ENCODE measurements around the gene PPCDC.

Gene PPCDC

GRCh38 chr15:74997543-74997942 is 25.8 kb upstream of the PPCDC start:
- TF ChIP-seq PKNOX1 (IDR thresholded peaks at IDR 0.05), result no peak
- TF ChIP-seq FOXM1 (IDR thresholded peaks at IDR 0.05; ENCODE audit: borderline replicate concordance), result no peak
- no peak for TF ChIP-seq LEF1 (IDR thresholded peaks at IDR 0.05; ENCODE audit: borderline replicate concordance)
- no peak for TF ChIP-seq TARDBP (IDR thresholded peaks at IDR 0.05)
- no peak for TF ChIP-seq SP1 (IDR thresholded peaks at IDR 0.05)
- no peak for TF ChIP-seq FOXA1 (IDR thresholded peaks at IDR 0.05)
- no peak for TF ChIP-seq L3MBTL2 (conservative IDR thresholded peaks at IDR 0.05)
- ChIA-PET POLR2A (interaction anchor here (0.9 kb wide), 1 partner anchor 59 kb away, joined by 3 read pairs; the partner anchor contains the start of gene COX5A), CTCF (no interaction called here)
- DNase-seq (ENCODE audit: extremely low spot score), result no peak

GRCh38 chr15:75001310-75001709 is 22.1 kb upstream of the PPCDC start:
- no peak for DNase-seq (ENCODE audit: extremely low spot score)
- no peak for TF ChIP-seq PKNOX1 (IDR thresholded peaks at IDR 0.05)
- no peak for TF ChIP-seq ARNT (IDR thresholded peaks at IDR 0.05)
- TF ChIP-seq HDGF (IDR thresholded peaks at IDR 0.05; ENCODE audit: borderline replicate concordance), result no peak
- TF ChIP-seq SUZ12 (IDR thresholded peaks at IDR 0.05), result no peak
- no peak for TF ChIP-seq L3MBTL2 (conservative IDR thresholded peaks at IDR 0.05)
- TF ChIP-seq TARDBP (IDR thresholded peaks at IDR 0.05), result no peak
- TF ChIP-seq ZNF384 (IDR thresholded peaks at IDR 0.05), result no peak
- TF ChIP-seq ELF4 (IDR thresholded peaks at IDR 0.05), result no peak
- no peak for TF ChIP-seq LEF1 (IDR thresholded peaks at IDR 0.05; ENCODE audit: borderline replicate concordance)
- no peak for TF ChIP-seq NFRKB (IDR thresholded peaks at IDR 0.05)
- TF ChIP-seq BHLHE40 (IDR thresholded peaks at IDR 0.05; ENCODE audit: borderline replicate concordance), result no peak
- ChIA-PET POLR2A (interaction anchor here (1.2 to 2.0 kb wide), 2 partner anchors 10 to 22 kb away, joined by 3 to 8 read pairs; partner anchors contain the start of gene PPCDC), CTCF (no interaction called here)

GRCh38 chr15:75002398-75002797 is 21.0 kb upstream of the PPCDC start:
- TF ChIP-seq FOXM1 (IDR thresholded peaks at IDR 0.05; ENCODE audit: borderline replicate concordance), result no peak
- DNase-seq (ENCODE audit: extremely low spot score), result no peak
- POLR2A ChIA-PET, result interaction anchor here (1.2 kb wide), 1 partner anchor 9 kb away, joined by 3 read pairs; no protein-coding TSS in a partner anchor
- CTCF ChIA-PET, result no interaction called here

- POLR2A ChIA-PET, result interaction anchor here (0.6 kb wide), 2 partner anchors 11 to 68 kb away, joined by 3 read pairs; no protein-coding TSS in a partner anchor
- DNase-seq (ENCODE audit: extremely low spot score), result no peak
- no peak for TF ChIP-seq FOXA1 (IDR thresholded peaks at IDR 0.05)
- CTCF ChIA-PET, result no interaction called here
Measured at GRCh38 chr15:75007216-75007615, 16.2 kb upstream of the PPCDC start.

GRCh38 chr15:75008221-75008625 is 15.2 kb upstream of the PPCDC start:
- POLR2A ChIA-PET, result no interaction called here
- CTCF ChIA-PET, result no interaction called here
- no peak for TF ChIP-seq FOXM1 (IDR thresholded peaks at IDR 0.05; ENCODE audit: borderline replicate concordance)
- TF ChIP-seq FOXA1 (IDR thresholded peaks at IDR 0.05), result no peak
- no peak for TF ChIP-seq SP1 (IDR thresholded peaks at IDR 0.05)
- no peak for TF ChIP-seq TARDBP (IDR thresholded peaks at IDR 0.05)
- TF ChIP-seq L3MBTL2 (conservative IDR thresholded peaks at IDR 0.05), result no peak
- no peak for TF ChIP-seq ELF4 (IDR thresholded peaks at IDR 0.05)
- TF ChIP-seq PKNOX1 (IDR thresholded peaks at IDR 0.05), result no peak
- no peak for TF ChIP-seq CTBP1 (IDR thresholded peaks at IDR 0.05; ENCODE audit: borderline replicate concordance)
- TF ChIP-seq BHLHE40 (IDR thresholded peaks at IDR 0.05; ENCODE audit: borderline replicate concordance), result no peak
- TF ChIP-seq ARNT (IDR thresholded peaks at IDR 0.05), result no peak
- TF ChIP-seq HDGF (IDR thresholded peaks at IDR 0.05; ENCODE audit: borderline replicate concordance), result no peak
- TF ChIP-seq NFRKB (IDR thresholded peaks at IDR 0.05), result no peak
- no peak for TF ChIP-seq FOXK2 (IDR thresholded peaks at IDR 0.05)
- no peak for TF ChIP-seq ZNF384 (IDR thresholded peaks at IDR 0.05)
- TF ChIP-seq SUZ12 (IDR thresholded peaks at IDR 0.05), result no peak
- TF ChIP-seq LEF1 (IDR thresholded peaks at IDR 0.05; ENCODE audit: borderline replicate concordance), result no peak
- no peak for DNase-seq (ENCODE audit: extremely low spot score)

- ChIA-PET CTCF (no interaction called here), POLR2A (interaction anchor here (1.7 kb wide), 1 partner anchor 14 kb away, joined by 5 read pairs; the partner anchor contains the start of gene PPCDC)
- TF ChIP-seq SUZ12 (IDR thresholded peaks at IDR 0.05) (no peak), ARNT (IDR thresholded peaks at IDR 0.05) (no peak), FOXM1 (IDR thresholded peaks at IDR 0.05; ENCODE audit: borderline replicate concordance) (no peak), HDGF (IDR thresholded peaks at IDR 0.05; ENCODE audit: borderline replicate concordance) (no peak), ELF4 (IDR thresholded peaks at IDR 0.05) (no peak), PKNOX1 (IDR thresholded peaks at IDR 0.05) (no peak), FOXK2 (IDR thresholded peaks at IDR 0.05) (no peak), L3MBTL2 (conservative IDR thresholded peaks at IDR 0.05) (no peak), SP1 (IDR thresholded peaks at IDR 0.05) (no peak), LEF1 (IDR thresholded peaks at IDR 0.05; ENCODE audit: borderline replicate concordance) (no peak), FOXA1 (IDR thresholded peaks at IDR 0.05) (no peak), NFRKB (IDR thresholded peaks at IDR 0.05) (no peak), ZNF384 (IDR thresholded peaks at IDR 0.05) (no peak), CTBP1 (IDR thresholded peaks at IDR 0.05; ENCODE audit: borderline replicate concordance) (no peak), BHLHE40 (IDR thresholded peaks at IDR 0.05; ENCODE audit: borderline replicate concordance) (no peak), TARDBP (IDR thresholded peaks at IDR 0.05) (no peak)
- no peak for DNase-seq (ENCODE audit: extremely low spot score)
Measured at GRCh38 chr15:75008629-75009326, 14.6 kb upstream of the PPCDC start.

Data from HEK293T (cell line).